Subcutaneous abdominal adipose tissue (tissue), 5 donors: ENCODE data around the gene GRID1.

ENCODE experiments used
- H3K27ac ChIP-seq: one replicate; pipeline ENCODE4 v1.7.0; 2013; ENCODE audit warnings: low read depth, mild to moderate bottlenecking, inconsistent platforms, low read length, moderate library complexity
- H3K27me3 ChIP-seq, 5 donors: one replicate each; pipeline ENCODE4 v1.7.0; 2013; ENCODE audit warnings: low read length in 5 of 5, inconsistent platforms in 1 of 5; ENCODE audit not compliant: control insufficient read depth in 5 of 5, insufficient read depth in 4 of 5
- H3K36me3 ChIP-seq, 5 donors: one replicate each; pipeline ENCODE4 v1.7.0; 2013; ENCODE audit warnings: low read length in 5 of 5; ENCODE audit not compliant: control insufficient read depth in 5 of 5, insufficient read depth in 5 of 5
- H3K4me1 ChIP-seq, 5 donors: one replicate each; pipeline ENCODE4 v1.7.0; 2013; ENCODE audit warnings: low read length in 5 of 5, mild to moderate bottlenecking in 3 of 5, moderate library complexity in 1 of 5; ENCODE audit not compliant: control insufficient read depth in 5 of 5, insufficient read depth in 5 of 5
- H3K4me3 ChIP-seq, 5 donors: one replicate each; pipeline ENCODE4 v1.7.0; 2013; ENCODE audit warnings: low read length in 5 of 5, low read depth in 1 of 5
- H3K9ac ChIP-seq, 5 donors: one replicate each; pipeline ENCODE4 v1.7.0; 2013; ENCODE audit warnings: low read length in 5 of 5, mild to moderate bottlenecking in 4 of 5, moderate library complexity in 3 of 5
- H3K9me3 ChIP-seq, 5 donors: one replicate each; pipeline ENCODE4 v1.7.0; 2013; ENCODE audit warnings: low read length in 5 of 5; ENCODE audit not compliant: control insufficient read depth in 5 of 5
- donor health status: healthy.
- donor health status: healthy.
- donor health status: healthy.
- donor health status: healthy.
- donor health status: healthy.

The GRID1 gene

DNA sequence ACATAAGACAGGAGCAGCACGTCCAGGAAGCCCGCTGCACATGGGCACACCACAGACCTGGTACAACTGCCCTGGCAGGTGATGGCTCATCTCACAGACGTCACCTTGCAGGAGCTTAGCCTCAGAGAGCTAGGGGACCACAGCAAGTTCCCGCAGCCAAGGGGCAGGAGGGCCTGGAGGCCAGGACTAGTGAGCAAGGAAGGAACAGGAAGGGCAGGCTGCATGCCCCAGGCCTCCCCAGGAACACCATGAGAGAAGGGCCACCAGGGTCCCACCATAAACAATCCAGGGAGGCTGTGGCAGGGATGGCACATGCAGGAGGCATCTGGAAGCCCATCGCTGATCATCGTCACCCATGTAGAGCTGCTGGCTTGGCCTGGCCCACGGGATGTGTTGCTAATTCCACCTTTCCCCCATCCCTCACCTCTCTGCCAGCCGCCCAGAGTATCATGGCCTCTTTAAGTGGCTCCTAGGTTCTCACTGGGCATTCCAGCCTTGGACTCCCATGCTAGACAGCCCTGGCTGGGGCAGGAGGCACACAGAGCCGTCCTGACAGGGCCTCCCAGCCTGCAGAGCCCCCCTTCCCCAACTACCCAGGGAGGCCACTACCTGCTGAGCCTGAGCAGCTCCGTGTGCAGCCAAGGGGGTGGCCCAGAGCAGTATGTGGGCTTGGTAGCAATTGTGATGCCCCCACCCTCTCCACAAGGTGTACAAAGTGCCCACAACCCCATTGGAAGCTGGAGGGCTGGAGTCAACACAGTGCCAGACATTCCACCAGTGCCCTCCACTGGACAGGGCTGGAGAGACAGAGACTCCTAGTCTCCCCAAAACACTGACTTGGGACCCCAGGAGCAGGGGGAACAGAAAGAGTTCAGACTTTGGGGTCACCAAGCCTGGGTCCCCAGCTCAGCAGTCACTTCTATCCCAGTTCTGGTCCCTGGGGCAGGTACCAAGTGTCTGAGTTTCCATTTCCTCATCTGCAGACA, 35.5 kb downstream of the GRID1 start:
- Histone ChIP-seq H3K36me3 (no peaks in the 10 kb centered on the region), H3K9ac (no peak overlapping the region), H3K9me3 (no peaks in the 10 kb centered on the region), H3K27ac (no peak overlapping the region), H3K27me3 (peaks cover 0 to 11% (median 0%) of the 10 kb centered on the region in 5 donors), H3K4me3 (no peak overlapping the region), H3K4me1 (no peaks in the 10 kb centered on the region)

DNA sequence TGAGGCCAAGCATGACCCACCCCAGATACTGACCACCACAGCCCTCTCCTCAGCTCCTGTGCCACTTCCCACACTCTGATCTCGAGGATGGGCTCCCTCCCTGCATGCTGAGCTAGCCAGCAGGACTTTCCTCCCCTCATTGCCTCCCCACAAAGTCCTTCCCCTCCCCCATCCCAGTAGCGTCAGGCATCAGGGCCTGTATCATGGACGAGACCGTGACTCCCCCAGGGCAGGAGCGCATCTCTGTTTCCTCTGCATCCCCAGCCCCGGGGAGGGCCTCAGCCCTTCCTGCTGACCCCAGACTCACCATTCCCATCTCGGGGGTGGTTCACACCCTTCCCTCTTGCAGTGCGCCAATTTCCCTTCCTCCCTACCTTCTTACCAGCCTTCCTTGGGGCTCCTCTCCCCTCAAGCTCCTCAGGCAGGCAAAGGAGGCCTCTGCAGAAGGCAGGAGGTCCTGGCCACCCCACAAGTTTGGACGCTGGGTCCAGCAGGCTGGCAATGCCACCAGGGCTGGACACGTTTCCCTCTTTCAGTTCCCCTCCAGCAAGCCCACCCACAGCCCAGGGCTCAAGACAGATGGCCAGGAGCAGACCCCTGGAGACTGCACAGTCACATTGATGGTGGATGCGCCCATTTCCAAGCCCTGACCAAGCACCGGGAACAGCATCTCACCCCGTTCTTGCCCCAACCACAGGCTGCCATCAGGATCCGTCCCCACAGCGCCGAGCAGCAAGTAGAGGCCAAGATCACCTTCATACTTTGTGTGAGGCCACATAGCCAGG, 36.5 kb downstream of the GRID1 start:
- Histone ChIP-seq H3K36me3 (no peaks in the 10 kb centered on the region), H3K9me3 (no peaks in the 10 kb centered on the region), H3K27me3 (peaks cover 0 to 11% (median 0%) of the 10 kb centered on the region in 5 donors), H3K4me3 (no peak overlapping the region), H3K4me1 (no peaks in the 10 kb centered on the region), H3K9ac (no peak overlapping the region), H3K27ac (no peak overlapping the region)

DNA sequence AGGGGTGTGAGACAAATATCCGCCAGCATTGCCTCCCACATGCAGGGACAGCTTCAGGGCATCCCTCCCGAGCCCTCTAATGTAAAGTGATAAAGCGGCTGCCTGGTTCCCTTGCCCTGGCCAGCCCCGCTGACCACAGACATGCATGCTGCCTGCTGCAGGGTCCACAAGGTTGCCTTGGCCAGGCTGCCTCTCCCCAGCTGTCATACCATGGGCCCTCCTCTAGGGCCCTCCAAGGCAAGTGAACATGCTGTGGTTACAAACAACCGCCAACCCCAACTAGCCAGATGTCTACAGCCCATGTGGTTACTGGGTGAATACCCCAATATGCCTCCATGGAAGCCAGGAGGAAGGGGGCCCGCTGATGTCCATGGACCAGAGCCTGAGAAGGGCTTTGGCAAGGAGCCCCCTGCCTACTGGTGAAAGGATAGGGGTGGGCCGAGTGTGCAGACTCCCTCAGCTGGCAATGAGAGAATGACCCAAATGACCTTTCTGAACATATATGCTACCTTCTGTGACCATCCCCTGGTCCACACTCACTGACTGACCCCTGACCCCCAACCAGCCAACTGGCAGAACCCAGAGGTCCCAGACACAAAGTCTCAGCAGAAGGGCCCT, 37.4 kb downstream of the GRID1 start:
- no peaks in the 10 kb centered on the region for H3K9me3 ChIP-seq

DNA sequence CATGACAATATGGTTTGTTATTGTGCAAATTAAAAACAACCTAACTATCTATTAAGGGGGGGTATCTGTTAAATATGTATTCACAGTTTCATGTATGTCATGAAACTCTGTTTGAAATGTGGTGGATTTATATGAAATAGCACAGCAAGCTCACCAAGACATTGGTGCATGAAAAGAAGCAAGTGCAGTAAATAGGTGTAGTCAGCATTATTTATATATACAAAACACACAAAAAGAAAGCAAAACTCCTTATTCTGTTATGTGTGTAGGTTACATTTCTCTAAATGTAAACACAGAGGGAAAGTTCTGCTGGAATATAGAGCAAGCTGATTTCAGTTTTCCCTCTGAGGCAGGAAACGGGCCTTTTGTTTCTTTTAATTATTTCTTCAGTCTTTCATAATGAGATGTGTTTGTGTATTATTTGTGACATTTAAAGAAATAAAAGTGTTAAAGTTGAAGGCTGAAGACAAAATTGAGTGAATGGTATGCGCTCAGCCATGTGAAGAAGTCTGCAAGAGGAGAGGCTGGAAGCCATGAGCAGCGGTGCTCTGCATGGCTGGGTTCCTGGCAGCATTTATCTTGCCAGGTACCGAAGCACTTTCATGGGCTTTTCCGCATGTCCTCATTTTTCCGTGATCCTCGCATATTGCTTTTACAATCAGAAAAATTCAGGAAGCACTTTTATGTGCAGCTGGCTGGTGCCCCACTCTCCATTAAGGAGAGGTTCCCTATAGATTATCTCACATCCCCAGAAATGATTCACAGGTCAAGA, 38.5 kb downstream of the GRID1 start:
- peaks cover 0 to 11% (median 0%) of the 10 kb centered on the region in 5 donors for H3K27me3 ChIP-seq
- no peaks in the 10 kb centered on the region for H3K36me3 ChIP-seq
- H3K27ac ChIP-seq = no peak overlapping the region
- H3K4me3 ChIP-seq = no peak overlapping the region
- no peaks in the 10 kb centered on the region for H3K9me3 ChIP-seq
- H3K9ac ChIP-seq = no peak overlapping the region
- no peaks in the 10 kb centered on the region for H3K4me1 ChIP-seq

More for the DNA sequence above, 37.4 kb downstream of the GRID1 start:
- Histone ChIP-seq H3K27ac (no peak overlapping the region), H3K9ac (no peak overlapping the region), H3K27me3 (peaks cover 0 to 11% (median 0%) of the 10 kb centered on the region in 5 donors), H3K36me3 (no peaks in the 10 kb centered on the region), H3K4me3 (no peak overlapping the region), H3K4me1 (no peaks in the 10 kb centered on the region)

DNA sequence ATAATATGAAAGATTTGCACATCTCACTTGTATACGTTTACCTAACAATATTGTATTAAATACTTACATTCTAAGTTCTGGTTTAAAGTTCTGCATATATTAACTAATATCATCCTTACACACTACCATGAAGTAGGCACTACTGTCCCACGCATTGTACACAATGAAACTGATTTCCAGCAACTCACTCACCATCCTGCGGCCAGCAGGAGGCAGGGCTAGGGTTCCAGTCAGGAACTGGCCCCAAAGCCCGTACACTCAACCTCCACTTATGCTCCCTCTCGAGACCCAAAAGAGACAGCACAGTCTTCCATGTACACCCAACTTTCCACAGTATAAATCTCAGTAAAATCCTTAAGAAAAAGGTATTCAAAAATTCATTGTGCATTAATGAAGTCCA, 41.4 kb downstream of the GRID1 start:
- H3K4me3 ChIP-seq = no peak overlapping the region
- H3K9me3 ChIP-seq = no peaks in the 10 kb centered on the region
- H3K9ac ChIP-seq = no peak overlapping the region
- peaks cover 0 to 1% (median 0%) of the 10 kb centered on the region in 5 donors for H3K27me3 ChIP-seq
- H3K4me1 ChIP-seq = no peaks in the 10 kb centered on the region
- no peaks in the 10 kb centered on the region for H3K36me3 ChIP-seq
- no peak overlapping the region for H3K27ac ChIP-seq

DNA sequence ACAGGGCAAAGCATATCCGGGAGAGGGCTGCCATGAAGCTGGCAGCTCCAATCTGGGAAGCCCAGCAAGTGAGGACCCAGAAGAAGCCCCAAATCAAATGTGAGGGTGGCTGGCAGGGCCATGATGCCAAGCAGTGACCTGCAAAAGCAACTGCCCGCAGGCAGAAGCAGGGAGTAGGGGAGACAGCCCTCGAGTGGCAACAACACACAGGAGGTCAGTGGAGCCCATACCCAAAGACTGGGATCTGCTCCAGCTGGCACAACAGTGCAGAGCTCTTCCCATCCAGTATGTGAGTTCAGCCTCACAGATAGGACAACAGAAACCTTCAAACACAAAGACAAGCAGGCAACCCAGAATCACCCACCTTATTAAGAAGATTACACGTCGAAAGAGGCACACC, 45.0 kb downstream of the GRID1 start:
- peaks cover 0 to 7% (median 4%) of the 10 kb centered on the region in 5 donors for H3K27me3 ChIP-seq
- no peaks in the 10 kb centered on the region for H3K36me3 ChIP-seq
- H3K4me3 ChIP-seq = no peak overlapping the region
- H3K9ac ChIP-seq = no peak overlapping the region
- no peaks in the 10 kb centered on the region for H3K9me3 ChIP-seq
- no peak overlapping the region for H3K27ac ChIP-seq
- no peaks in the 10 kb centered on the region for H3K4me1 ChIP-seq

DNA sequence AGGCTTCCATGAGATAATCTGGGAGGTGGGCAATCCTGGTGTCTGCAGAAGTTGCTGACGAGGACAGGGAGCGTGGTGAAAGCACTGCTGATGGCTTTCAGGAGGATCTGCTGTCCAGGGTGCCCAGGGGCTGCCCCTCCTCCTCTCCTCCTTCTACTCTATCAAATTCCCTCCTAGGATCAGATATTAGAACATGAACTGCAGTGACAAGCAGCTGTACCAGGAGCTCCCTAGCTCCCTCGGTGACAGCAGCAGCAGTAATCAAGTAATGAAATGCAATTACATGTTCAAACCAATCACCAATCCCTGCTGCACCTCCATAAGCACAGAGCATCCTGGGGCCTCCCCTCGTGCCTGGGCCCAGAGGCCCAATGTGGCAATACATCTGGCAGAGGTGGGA, 46.9 kb downstream of the GRID1 start:
- Histone ChIP-seq H3K27ac (no peak overlapping the region), H3K4me1 (no peaks in the 10 kb centered on the region), H3K36me3 (no peaks in the 10 kb centered on the region), H3K9me3 (no peaks in the 10 kb centered on the region), H3K9ac (no peak overlapping the region), H3K27me3 (peaks cover 0 to 7% (median 4%) of the 10 kb centered on the region in 5 donors), H3K4me3 (no peak overlapping the region)

DNA sequence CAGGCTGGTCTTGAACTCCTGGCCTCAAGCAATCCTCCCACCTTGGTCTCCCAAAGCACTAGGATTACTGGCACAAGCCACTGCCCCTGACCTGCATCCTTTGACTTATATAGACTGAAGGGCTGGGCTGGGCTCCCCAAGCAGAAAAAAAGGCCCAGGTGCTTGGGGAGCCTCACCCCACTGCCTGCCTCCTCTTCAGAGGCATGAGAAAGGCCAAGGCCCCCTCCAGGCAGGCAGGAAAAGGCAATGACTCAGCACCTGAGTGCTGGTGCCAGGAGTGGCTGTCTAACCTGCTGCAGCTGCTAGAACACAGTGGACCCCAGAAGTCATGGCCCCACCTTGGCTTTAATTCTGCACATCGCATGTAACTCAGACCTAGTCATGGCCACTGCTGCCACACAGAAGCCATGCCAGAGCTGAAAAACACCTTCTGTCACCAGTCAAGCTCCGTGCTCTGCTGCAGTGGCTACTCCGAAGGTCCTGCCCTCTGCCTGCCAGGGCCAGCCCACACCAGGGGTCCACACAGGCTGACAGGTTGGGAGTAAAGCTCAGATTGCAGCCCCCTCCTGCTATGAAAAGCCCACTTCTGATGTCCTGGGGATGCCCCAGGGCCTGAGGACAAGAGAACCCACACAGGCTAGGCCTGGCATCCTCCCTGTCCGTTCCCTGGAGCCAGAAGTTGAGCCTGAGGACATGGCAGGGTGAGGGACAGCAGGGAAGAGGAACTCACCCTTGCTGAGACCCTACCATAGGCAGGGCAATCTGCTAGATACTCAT, 48.5 kb downstream of the GRID1 start:
- Histone ChIP-seq H3K27me3 (peaks cover 0 to 7% (median 4%) of the 10 kb centered on the region in 5 donors), H3K36me3 (no peaks in the 10 kb centered on the region), H3K27ac (no peak overlapping the region), H3K9ac (no peak overlapping the region), H3K4me3 (no peak overlapping the region), H3K9me3 (no peaks in the 10 kb centered on the region), H3K4me1 (no peaks in the 10 kb centered on the region)

DNA sequence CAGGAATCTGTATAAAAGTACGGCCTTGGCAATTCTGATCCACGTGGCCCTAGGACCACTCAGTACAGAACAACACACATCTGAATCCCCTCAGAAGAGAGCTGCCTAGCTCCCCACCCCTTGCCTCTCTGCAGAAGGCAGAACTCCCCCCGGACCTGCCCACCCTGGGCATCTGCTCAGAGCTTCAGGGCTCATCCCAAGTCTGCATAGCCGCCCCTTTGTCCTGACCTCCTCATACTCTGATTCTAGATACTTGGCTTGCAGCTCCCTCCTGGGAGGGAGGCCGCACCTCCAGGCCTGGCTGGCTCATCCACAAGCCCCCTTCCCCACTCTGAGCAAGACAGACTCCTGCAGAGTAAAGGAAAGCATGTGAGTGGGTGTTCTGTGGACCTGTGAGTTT, 49.6 kb downstream of the GRID1 start:
- Histone ChIP-seq H3K27me3 (peaks cover 0 to 7% (median 4%) of the 10 kb centered on the region in 5 donors), H3K9ac (no peak overlapping the region), H3K36me3 (no peaks in the 10 kb centered on the region), H3K27ac (no peak overlapping the region), H3K4me1 (no peaks in the 10 kb centered on the region), H3K9me3 (no peaks in the 10 kb centered on the region), H3K4me3 (no peak overlapping the region)
